Gastrocnemius medialis (tissue), 4 donors: ENCODE data around the gene WFS1.

Experiments used
- CTCF ChIP-seq, 5 experiments: fragments of 450-650 bp in 3 of 5; fragments of 200-600 bp in 2 of 5; sonication (generic) in 2 of 5; IDR thresholded peaks in 4 of 5; conservative IDR thresholded peaks in 1 of 5; 1 replicate in 4 of 5; 2 replicates in 1 of 5; pipeline ENCODE4 v1.5.1; 2016 to 2019; ENCODE audit warnings: antibody characterized with exemption in 5 of 5, mild to moderate bottlenecking in 3 of 5, moderate library complexity in 3 of 5
- POLR2A ChIP-seq, 2 donors: fragments of 450-650 bp; IDR thresholded peaks; one replicate each; pipeline ENCODE4 v1.6.1; 2017; ENCODE audit warnings: antibody characterized with exemption in 2 of 2, mild to moderate bottlenecking in 2 of 2, moderate library complexity in 2 of 2

GRCh38 chr4:6298852-6299251, 29.2 kb downstream of the WFS1 start:
- TF ChIP-seq CTCF (IDR thresholded peaks at IDR 0.05 in 4 of 5, conservative IDR thresholded peaks at IDR 0.05 in 1 of 5), result no peak
- no peak for TF ChIP-seq POLR2A (IDR thresholded peaks at IDR 0.05)
